Type B pancreatic cell (in vitro differentiated cells): ENCODE data around the gene SHROOM4. TPM values are rescaled to one million over a fixed set of nuclear protein-coding genes. Genes with fewer than 3 reads are reported as not detected.

Source experiments
- DNase-seq: peaks from one replicate; pipeline ENCODE4 v3.0.0; 2021; ENCODE audit warnings: mixed read lengths; ENCODE audit not compliant: unreplicated experiment; ENCODE audit errors: extremely low spot score
- H3K27ac Mint-ChIP-seq: 2 replicates; pipeline ENCODE4 v1.8.0; 2021; ENCODE audit warnings: mild to moderate bottlenecking, mixed read lengths
- H3K27me3 Mint-ChIP-seq: 2 replicates; pipeline ENCODE4 v1.8.0; 2021; ENCODE audit warnings: mixed read lengths
- H3K36me3 Mint-ChIP-seq: 2 replicates; pipeline ENCODE4 v1.8.0; 2021; ENCODE audit warnings: mixed read lengths
- H3K4me1 Mint-ChIP-seq: one replicate; pipeline ENCODE4 v1.8.0; 2021; ENCODE audit warnings: mixed read lengths; ENCODE audit not compliant: unreplicated experiment
- H3K4me3 Mint-ChIP-seq: 2 replicates; pipeline ENCODE4 v1.8.0; 2021; ENCODE audit warnings: mild to moderate bottlenecking, mixed read lengths
- H3K9me3 Mint-ChIP-seq: 2 replicates; pipeline ENCODE4 v1.8.0; 2021; ENCODE audit warnings: mixed read lengths
- CTCF ChIP-seq: fragments of 200-600 bp; sonication (generic); conservative IDR thresholded peaks from 2 replicates; pipeline ENCODE4 v1.5.0; 2021; ENCODE audit warnings: antibody characterized with exemption, mild to moderate bottlenecking
- total RNA-seq: library from RNA; stranded (reverse); gene quantifications from 2 replicates; pipeline ENCODE4 v1.2.1, GENCODE V29; 2021; ENCODE audit warnings: low replicate concordance

The SHROOM4 gene
- total RNA-seq, 1 donor from 2014 or later, result 13.3 TPM

DNA sequence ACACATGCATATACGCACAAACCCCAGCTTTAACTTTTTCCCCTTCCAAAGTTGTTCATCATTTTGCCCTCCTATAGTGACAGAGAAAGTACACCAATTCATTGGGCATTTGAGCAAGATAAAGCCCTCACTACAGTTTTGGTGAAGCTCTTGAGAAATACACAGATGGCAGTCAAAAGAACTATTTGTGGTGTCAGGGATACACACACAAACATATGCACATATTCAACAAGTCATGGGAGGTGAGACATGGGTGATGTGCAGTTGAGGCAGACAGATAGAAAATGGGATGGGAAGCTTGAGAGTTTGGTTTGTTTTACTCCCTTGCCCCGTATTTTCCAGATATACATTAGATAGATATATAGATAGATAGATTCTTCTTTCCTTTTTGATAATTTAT lies 11.8 kb upstream of the SHROOM4 start:
- H3K36me3 Mint-ChIP-seq, result no peaks in the 10 kb centered on the region
- no peak for TF ChIP-seq CTCF
- H3K27me3 Mint-ChIP-seq, result no peaks in the 10 kb centered on the region
- DNase-seq, result no peak
- no peak overlapping the region for H3K4me3 Mint-ChIP-seq
- H3K4me1 Mint-ChIP-seq, result no peaks in the 10 kb centered on the region
- H3K9me3 Mint-ChIP-seq, result no peaks in the 10 kb centered on the region
- H3K27ac Mint-ChIP-seq, result no peak overlapping the region

DNA sequence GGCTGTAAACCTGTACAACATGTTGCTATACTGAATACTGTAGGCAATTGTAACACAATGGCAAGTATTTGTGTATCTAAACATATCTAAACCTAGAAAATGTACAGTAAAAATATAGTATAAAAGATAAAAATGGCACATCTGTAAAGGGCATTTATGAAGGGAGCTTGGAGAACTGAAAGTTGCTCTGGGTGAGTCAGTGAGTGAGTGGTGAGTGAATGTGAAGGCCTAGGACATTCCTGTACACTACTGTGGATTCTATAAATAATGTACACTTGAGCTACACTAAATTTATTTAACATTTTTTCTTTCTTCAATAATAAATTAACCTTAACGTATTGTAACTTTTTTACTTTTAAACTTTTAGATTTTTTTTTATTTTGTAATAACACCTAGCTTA lies 5.0 kb upstream of the SHROOM4 start:
- TF ChIP-seq CTCF, result no peak
- no peaks in the 10 kb centered on the region for H3K27me3 Mint-ChIP-seq
- DNase-seq, result no peak
- H3K9me3 Mint-ChIP-seq, result no peaks in the 10 kb centered on the region
- no peak overlapping the region for H3K27ac Mint-ChIP-seq
- H3K4me1 Mint-ChIP-seq, result no peaks in the 10 kb centered on the region
- no peak overlapping the region for H3K4me3 Mint-ChIP-seq
- no peaks in the 10 kb centered on the region for H3K36me3 Mint-ChIP-seq

DNA sequence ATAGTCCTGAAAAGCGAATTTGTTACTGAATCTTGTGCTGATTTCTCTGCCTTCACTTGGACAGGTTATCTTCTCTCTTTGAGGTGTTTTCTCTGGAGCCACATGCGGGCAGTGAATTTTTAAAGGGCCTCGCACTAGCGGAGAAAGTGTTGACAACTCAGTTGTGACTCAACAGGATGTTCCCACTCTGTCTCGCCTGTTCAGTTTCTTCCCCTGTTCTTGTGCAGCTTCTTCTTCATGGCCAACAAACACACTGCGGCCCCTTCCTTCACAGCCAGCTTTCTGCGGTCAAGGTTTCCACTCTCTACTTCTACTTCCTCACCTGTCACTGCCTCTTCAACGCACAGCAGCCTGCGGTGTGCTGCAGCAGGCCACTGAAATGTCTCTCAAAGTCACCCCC lies 1.1 kb upstream of the SHROOM4 start:
- Mint-ChIP-seq H3K4me3 (no peak overlapping the region), H3K4me1 (peaks cover 8% of the 10 kb centered on the region), H3K27ac (no peak overlapping the region), H3K9me3 (no peaks in the 10 kb centered on the region), H3K36me3 (no peaks in the 10 kb centered on the region), H3K27me3 (no peaks in the 10 kb centered on the region)
- DNase-seq, result no peak
- TF ChIP-seq CTCF, result no peak

DNA sequence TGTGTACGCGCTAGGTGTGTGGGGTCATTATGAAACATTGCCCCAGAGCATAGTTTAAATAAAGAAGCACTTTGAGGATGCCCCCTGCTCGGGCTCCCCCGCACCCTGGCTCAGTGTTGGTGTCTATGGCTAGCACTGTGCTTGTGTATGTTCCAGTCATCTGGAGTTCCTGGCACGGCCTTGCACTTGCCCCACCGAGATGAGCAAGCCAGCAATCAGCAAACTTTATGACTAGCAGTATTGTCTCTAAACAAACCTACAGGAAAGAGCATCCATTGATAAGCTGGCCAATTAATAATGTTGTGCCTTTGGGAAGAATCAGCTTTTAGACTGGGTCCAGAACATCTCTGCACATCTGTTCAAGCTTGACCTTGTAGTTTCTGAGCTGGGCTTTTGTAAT lies 707 bp upstream of the SHROOM4 start:
- Mint-ChIP-seq H3K9me3 (no peaks in the 10 kb centered on the region), H3K27me3 (no peaks in the 10 kb centered on the region), H3K36me3 (peaks cover under 1% of the 10 kb centered on the region), H3K4me3 (peak overlapping the region; percentile 90), H3K4me1 (peaks cover 8% of the 10 kb centered on the region), H3K27ac (peak overlapping the region; percentile 24)
- no peak for DNase-seq
- TF ChIP-seq CTCF, result no peak

DNA sequence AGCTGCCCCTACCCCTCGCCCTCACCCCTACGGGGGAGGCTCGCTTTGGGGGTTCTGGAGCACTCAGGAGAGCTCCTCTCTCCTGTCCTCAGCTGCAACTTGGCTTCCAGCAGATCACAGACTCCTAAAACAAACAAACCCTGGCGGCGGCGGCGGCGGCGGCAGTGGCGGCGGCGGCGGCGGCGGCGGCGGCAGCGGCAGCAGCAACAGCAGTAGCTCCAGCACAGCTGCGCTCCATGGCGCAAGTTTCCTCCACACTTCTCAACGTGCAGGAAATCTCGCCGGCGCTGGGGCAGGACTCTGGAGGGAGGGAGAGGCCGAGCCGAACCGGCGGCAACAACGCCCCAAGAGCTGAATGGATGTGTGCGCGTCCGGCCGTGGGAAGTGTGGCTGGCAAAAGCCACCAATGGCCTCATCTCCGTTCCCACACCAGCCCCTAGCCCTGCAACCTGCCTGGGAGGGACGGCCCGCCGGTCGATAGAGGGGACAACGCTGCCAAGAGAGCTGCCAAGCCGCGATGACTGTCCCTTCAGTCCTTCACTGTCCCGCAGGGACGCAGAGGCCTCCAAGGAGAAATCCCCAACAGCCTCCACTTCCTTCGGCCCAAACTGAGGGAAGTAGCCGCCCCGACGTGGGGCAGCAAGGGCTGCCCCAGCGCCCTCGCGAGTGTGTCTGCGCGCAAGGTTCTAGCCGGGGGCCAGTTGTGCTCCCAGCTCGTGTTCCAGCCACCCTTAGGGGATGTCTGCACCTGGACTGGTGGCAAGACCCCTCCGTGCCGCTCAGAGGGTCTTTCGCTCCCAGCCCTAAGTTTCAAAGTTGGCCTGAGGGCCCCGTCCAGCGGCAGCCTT lies 775 bp downstream of the SHROOM4 start:
- no peaks in the 10 kb centered on the region for H3K27me3 Mint-ChIP-seq
- peak overlapping the region; percentile 90 for H3K4me3 Mint-ChIP-seq
- no peak overlapping the region for H3K27ac Mint-ChIP-seq
- no peaks in the 10 kb centered on the region for H3K9me3 Mint-ChIP-seq
- H3K4me1 Mint-ChIP-seq, result peaks cover 8% of the 10 kb centered on the region
- H3K36me3 Mint-ChIP-seq, result peaks cover 4% of the 10 kb centered on the region
- no peak for TF ChIP-seq CTCF
- DNase-seq, result peak; percentile 69
